Ovary (tissue), 9 donors: ENCODE measurements around the gene FAM107A. TPM values are rescaled to one million over a fixed set of nuclear protein-coding genes. Genes with fewer than 3 reads are reported as not detected.

Experiments used
- DNase-seq, 5 donors: peaks; one replicate each; pipeline ENCODE4 v3.0.0-alpha.2; 2019 to 2020
- H3K27ac ChIP-seq, 2 donors: fragments of 200-600 bp; one replicate each; pipeline versions ENCODE4 v1.5.1 to v1.8.0; 2019 to 2022
- H3K27me3 ChIP-seq: fragments of 200-600 bp; one replicate; pipeline ENCODE4 v1.8.0; 2022
- H3K36me3 ChIP-seq: fragments of 200-600 bp; sonication (generic); one replicate; pipeline ENCODE4 v1.5.1; 2019
- H3K4me1 ChIP-seq: one replicate; pipeline ENCODE4 v1.8.1; 2013; ENCODE audit warnings: mild to moderate bottlenecking, moderate library complexity; ENCODE audit not compliant: insufficient read depth
- H3K4me3 ChIP-seq: fragments of 200-600 bp; sonication (generic); one replicate; pipeline ENCODE4 v1.5.1; 2017
- H3K9me3 ChIP-seq, 2 donors: fragments of 200-600 bp in 1 of 2; sonication (generic) in 1 of 2; one replicate each; pipeline versions ENCODE4 v1.5.1 to v1.8.1; 2013 to 2019; ENCODE audit warnings: mild to moderate bottlenecking in 1 of 2, moderate library complexity in 1 of 2
- EP300 ChIP-seq: sonication (generic); formaldehyde crosslinking; IDR thresholded peaks from one replicate; pipeline ENCODE4 v1.6.1; 2017; ENCODE audit warnings: antibody characterized with exemption
- POLR2A ChIP-seq: fragments of 450-650 bp; IDR thresholded peaks from one replicate; pipeline ENCODE4 v1.6.1; 2017; ENCODE audit warnings: antibody characterized with exemption, mild to moderate bottlenecking, moderate library complexity
- WGBS, 3 donors: extraction: QIAGEN DNeasy Blood & Tissue Kit in 1 of 3; methylation state at CpG; one replicate each; pipeline versions ENCODE4 v1.1.5 to v1.1.7; 2013 to 2017; 5-methylcytosine and 5-hydroxymethylcytosine counted together
- intact Hi-C, 4 donors: fragments of 100-400 bp; cut with DNase I; formaldehyde crosslinking; loops; one replicate each; pipeline versions ENCODE4 v1.11.0 to v1.15.1; 2022 to 2023
- polyA plus RNA-seq, 2 donors: library from polyadenylated mRNA; stranded (reverse); fragments of 200-250 nt in 1 of 2; fragments of 350-450 nt in 1 of 2; fragmentation: Illumina TruSeq in 1 of 2; extraction: RNeasy Lipid Tissue Mini Kit (QIAGEN cat#74804) in 1 of 2; gene quantifications; one replicate each; pipeline ENCODE4 v1.2.3, GENCODE V29; 2013 to 2014
- total RNA-seq, 7 donors: library from RNA; depleted of rRNA in 2 of 7; stranded (reverse); fragments of >200 nt in 2 of 7; fragmentation: NEBNext Ultra II Directional in 3 of 7; extraction: Animal tissue kit (Norgen Biotek cat#: 25700) in 3 of 7; gene quantifications; one replicate each; pipeline versions ENCODE4 v1.1.0 to v1.2.4, GENCODE V29; 2016 to 2023
- TF ChIP-seq, protein P1 (sequence below), 3 donors: fragments of 450-650 bp in 2 of 3; fragments of 200-600 bp in 1 of 3; IDR thresholded peaks; one replicate each; pipeline versions ENCODE4 v1.5.1 to v1.8.0; 2016 to 2022; ENCODE audit warnings: antibody characterized with exemption in 3 of 3, mild to moderate bottlenecking in 1 of 3
- donor health status: DM: no; HTN: no; CAD: no; lungs with moderate emphysema.
- donor health status: DM: no; HTN: no; CAD: no.
- donor health status: Bipolar disorder and iron deficiency.
- donor health status: DM: yes; HTN: yes; CAD: no.
- donor health status: DM: no; HTN: no; CAD: no.
- donor health status: DM: yes; HTN: yes; CAD: no.

Gene FAM107A
- total and polyA plus RNA-seq, 9 donors, result 2.7 to 47.3 (median 14.4) TPM

DNA sequence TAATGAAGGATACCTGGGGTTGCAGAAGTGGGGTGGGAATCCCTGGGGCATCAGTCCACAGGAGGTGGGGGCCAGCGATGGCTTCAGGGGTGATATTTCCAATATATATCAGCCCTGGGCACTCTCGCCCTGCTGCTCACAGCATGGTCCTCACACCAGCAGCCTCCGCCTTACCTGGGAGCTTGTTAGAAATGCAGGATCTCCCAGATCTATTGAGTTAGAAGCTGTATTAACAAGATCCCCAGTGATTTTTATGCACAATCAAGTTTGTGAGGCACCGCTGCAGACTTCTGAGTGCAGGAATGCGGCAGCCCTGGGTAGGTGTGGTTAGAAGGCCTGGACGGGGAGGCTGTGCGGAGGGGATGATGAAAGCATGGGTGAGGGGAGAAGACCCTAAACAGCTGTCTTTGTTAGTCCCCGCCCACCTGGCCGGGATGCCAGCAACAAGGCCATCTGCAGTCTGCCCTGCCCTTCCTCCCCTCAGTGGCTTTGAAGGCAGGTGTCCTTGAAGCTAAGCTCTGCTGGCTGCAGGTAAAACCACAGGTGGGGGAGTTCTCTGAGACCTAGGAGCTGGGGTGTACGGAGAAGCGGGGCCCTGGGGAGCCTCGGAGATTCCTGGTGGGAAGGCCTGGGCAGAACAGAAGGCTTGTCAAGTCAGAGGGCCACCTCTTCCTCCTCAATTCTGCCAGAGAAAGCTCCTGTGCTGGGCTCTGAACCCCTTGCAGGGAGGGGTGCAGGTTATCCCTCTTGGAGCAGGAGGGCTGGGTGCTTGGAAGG is 11.4 kb downstream of the FAM107A start:
- no peak overlapping the region for H3K27ac ChIP-seq
- no peak for DNase-seq
- no peaks in the 10 kb centered on the region for H3K27me3 ChIP-seq
- no peaks in the 10 kb centered on the region for H3K4me1 ChIP-seq
- WGBS, 3 donors, result 87 to 91% (median 87%) methylated on average over 12 of the region's 12 CpGs
- no peak overlapping the region for H3K4me3 ChIP-seq
- H3K36me3 ChIP-seq, result no peaks in the 10 kb centered on the region
- TF ChIP-seq POLR2A, result no peak
- no peak for TF ChIP-seq EP300
- TF ChIP-seq, protein P1, sequence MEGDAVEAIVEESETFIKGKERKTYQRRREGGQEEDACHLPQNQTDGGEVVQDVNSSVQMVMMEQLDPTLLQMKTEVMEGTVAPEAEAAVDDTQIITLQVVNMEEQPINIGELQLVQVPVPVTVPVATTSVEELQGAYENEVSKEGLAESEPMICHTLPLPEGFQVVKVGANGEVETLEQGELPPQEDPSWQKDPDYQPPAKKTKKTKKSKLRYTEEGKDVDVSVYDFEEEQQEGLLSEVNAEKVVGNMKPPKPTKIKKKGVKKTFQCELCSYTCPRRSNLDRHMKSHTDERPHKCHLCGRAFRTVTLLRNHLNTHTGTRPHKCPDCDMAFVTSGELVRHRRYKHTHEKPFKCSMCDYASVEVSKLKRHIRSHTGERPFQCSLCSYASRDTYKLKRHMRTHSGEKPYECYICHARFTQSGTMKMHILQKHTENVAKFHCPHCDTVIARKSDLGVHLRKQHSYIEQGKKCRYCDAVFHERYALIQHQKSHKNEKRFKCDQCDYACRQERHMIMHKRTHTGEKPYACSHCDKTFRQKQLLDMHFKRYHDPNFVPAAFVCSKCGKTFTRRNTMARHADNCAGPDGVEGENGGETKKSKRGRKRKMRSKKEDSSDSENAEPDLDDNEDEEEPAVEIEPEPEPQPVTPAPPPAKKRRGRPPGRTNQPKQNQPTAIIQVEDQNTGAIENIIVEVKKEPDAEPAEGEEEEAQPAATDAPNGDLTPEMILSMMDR (IDR thresholded peaks at IDR 0.05), result no peak
- H3K9me3 ChIP-seq, result no peaks in the 10 kb centered on the region
- intact Hi-C loops, result no loop called here

DNA sequence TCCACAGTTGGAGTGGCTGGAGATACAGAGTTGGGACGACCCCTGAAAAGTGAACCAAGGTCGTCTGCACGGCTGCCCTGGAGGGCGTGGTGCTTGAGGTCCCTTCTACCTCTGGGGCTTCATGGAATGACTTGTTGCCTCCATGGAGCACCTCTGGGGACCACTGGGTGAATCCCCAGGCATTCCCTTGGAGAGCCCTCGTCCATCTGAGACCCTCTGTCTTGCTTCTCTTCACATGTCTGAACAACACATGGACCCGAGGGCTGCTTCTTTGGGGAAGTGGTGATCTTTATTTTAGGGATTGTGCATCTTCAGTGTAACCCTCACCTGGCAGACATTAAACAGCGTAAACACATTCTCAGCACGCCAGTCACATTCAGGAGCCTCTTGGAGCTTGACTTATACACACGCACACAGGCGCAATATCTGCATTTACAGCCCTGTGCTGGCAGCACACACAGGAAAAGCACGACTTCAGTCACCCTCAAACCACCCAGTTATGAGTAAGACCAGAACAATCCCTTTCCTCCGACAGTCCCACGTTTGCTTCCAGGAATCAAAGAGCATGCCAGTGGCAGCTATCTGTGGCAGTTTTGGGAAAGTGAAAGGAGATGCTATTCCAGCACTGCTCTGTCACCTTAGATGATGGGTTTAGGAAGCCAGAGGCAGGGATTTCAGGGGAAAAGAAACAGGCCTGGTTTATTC is 12.6 kb downstream of the FAM107A start:
- no peaks in the 10 kb centered on the region for H3K27me3 ChIP-seq
- H3K9me3 ChIP-seq, result no peaks in the 10 kb centered on the region
- DNase-seq, result no peak
- H3K27ac ChIP-seq, result no peak overlapping the region
- H3K4me1 ChIP-seq, result peaks cover 2% of the 10 kb centered on the region
- no peaks in the 10 kb centered on the region for H3K36me3 ChIP-seq
- H3K4me3 ChIP-seq, result no peak overlapping the region
- WGBS, 3 donors, result 71 to 80% (median 74%) methylated on average over 13 of the region's 13 CpGs
- intact Hi-C loops, result no loop called here
- TF ChIP-seq, protein P1 (IDR thresholded peaks at IDR 0.05), result no peak
- TF ChIP-seq POLR2A (no peak), EP300 (no peak)

DNA sequence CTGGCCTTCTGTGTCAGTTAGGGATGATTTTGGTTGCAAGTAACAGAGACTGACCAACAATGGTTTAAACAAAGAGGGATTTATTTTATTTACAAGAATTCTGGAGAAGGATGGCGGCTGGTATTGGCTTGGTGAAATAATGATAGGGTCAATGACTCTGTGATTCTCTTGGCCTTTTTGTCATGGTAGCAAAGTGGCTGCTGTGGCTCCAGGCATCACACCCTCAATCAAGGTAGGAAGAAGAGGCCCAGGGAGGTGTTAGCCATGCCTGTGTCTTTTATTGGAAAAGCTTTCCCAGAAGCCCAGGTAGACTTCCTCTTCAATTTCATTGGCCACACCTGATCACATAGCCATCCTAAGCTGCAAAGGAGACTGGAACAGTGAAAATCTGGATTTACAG is 13.1 kb downstream of the FAM107A start:
- H3K36me3 ChIP-seq, result no peaks in the 10 kb centered on the region
- H3K4me1 ChIP-seq, result peaks cover 2% of the 10 kb centered on the region
- no peak for TF ChIP-seq EP300
- TF ChIP-seq, protein P1 (IDR thresholded peaks at IDR 0.05), result no peak
- no peak for TF ChIP-seq POLR2A
- no peaks in the 10 kb centered on the region for H3K9me3 ChIP-seq
- no peak overlapping the region for H3K27ac ChIP-seq
- H3K4me3 ChIP-seq, result no peak overlapping the region
- intact Hi-C loops, result no loop called here
- no peak for DNase-seq
- no peaks in the 10 kb centered on the region for H3K27me3 ChIP-seq
- WGBS, 3 donors, result 95 to 98% (median 97%) methylated on average over 1 of the region's 1 CpG

DNA sequence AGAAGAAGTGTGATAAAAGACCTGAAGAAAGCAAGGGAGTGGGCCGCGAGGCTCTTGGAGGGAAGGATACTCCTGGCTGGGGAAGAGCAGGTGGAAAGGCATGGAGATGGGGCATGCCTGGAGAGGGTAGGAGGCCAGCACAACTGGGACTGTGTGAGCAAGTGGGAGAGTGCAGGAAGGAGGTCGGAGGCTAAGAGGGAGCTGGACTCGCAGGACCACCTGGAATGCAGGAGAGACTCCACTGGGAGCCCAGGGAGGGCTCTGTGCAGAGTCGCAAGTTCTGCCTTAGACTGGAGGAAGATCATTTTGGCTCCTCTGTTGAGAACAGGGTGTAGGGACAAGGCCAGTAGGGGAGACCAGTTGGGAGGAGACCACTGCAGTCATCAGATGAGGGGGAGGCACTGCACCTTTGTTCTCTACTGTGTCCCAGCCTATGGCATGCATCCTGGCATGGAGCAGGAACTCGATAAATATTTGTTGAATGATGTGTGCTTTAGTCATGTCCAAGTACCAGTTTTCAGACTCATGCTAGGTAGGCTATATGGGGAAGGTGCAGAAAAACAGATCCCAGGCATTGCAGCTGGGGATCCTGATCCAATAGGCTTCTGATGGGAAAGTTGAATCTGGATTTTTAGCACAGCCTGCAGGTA is 13.7 kb downstream of the FAM107A start:
- no peaks in the 10 kb centered on the region for H3K9me3 ChIP-seq
- TF ChIP-seq POLR2A (no peak), EP300 (no peak)
- TF ChIP-seq, protein P1 (IDR thresholded peaks at IDR 0.05), result no peak
- H3K36me3 ChIP-seq, result no peaks in the 10 kb centered on the region
- no peaks in the 10 kb centered on the region for H3K27me3 ChIP-seq
- H3K27ac ChIP-seq, result no peak overlapping the region
- no peak for DNase-seq
- WGBS, 3 donors, result 87 to 94% (median 89%) methylated on average over 6 of the region's 6 CpGs
- intact Hi-C loops, result no loop called here
- no peak overlapping the region for H3K4me3 ChIP-seq
- H3K4me1 ChIP-seq, result peaks cover 2% of the 10 kb centered on the region
